Measurements from ENCODE around the gene FAT4.

DNA sequence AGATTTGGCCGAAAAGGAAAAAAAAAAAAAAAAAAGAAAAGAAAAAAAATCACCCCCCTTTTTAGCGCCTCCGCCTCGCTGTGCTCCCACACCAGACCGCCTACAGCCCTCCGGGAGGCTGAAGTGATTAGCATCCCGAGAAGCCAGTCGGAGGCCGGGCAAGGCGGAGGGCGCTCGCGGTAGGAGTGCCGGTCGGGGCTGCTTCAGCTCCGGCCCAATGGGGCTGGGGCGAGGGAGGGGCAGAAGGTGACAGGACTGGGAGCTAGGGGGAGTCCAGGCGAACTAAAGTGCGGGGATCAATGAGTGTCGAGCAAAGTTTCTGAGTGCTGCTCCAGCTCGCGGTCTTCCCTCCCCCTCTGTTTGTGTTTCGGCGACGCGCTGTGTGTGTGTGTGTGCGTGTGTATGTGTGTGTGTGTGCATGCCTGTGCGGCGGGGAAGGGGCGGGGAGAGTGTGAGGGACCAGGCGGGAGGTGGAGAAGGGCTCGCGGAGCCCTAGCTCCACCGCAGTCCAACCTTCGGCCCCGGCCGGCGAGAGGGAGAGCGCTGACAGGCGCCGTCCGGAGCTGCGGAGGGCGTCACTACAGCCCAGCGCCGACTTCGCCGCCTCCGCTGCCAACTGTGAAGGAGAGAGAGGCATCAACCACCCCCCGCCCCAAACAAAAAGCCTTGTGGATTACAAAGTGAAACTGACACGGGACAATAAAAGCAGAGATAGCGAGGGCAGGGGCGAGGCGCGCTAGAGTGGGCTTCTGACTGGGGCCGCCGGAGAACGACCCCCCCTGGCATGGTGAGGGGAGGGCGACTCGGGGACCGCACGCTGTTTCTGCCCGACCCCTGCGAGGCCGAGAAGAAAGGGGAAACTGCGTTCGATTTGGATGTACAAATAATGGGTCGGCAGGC lies at the start of gene FAT4:
- TF ChIP-seq POLR2A (IDR thresholded peaks at IDR 0.05) (peak; percentile 57), EP300 (IDR thresholded peaks at IDR 0.05) (no peak)
